WTC11 (cell line): Measurements from ENCODE around the gene CLBA1. TPM values are rescaled to one million over a fixed set of nuclear protein-coding genes. Genes with fewer than 3 reads are reported as not detected.

Source experiments
- ATAC-seq: fragments of 200-7000 bp; cut with Tn5 transposase; 2 replicates; pipeline ENCODE4 v1.10.0; 2021; ENCODE audit warnings: mild to moderate bottlenecking, moderate library complexity
- CTCF ChIA-PET: fragments of 300-600 bp; sonication (Branson Sonifier 250); formaldehyde crosslinking; loops from one replicate; lab custom pipeline; 2021; ENCODE audit warnings: antibody characterized with exemption; lab: Charles Lee
- POLR2A ChIA-PET: fragments of 350-600 bp; sonication (Branson Sonifier 250); formaldehyde crosslinking; loops from one replicate; lab custom pipeline; 2021; ENCODE audit warnings: antibody characterized with exemption; lab: Charles Lee
- DNase-seq: peaks from one replicate; pipeline ENCODE4 v3.0.0; 2021; ENCODE audit warnings: low spot score
- H3K27ac Mint-ChIP-seq: 2 replicates; pipeline ENCODE4 v1.8.0; 2021; ENCODE audit warnings: mixed read lengths
- H3K27me3 Mint-ChIP-seq: 2 replicates; pipeline ENCODE4 v1.8.0; 2021; ENCODE audit warnings: low read depth, mild to moderate bottlenecking, moderate library complexity, mixed read lengths
- H3K36me3 Mint-ChIP-seq: 2 replicates; pipeline ENCODE4 v1.8.0; 2021; ENCODE audit warnings: mixed read lengths
- H3K4me1 Mint-ChIP-seq: 2 replicates; pipeline ENCODE4 v1.8.0; 2022; ENCODE audit warnings: mixed read lengths
- H3K4me3 Mint-ChIP-seq: 2 replicates; pipeline ENCODE4 v1.8.0; 2021; ENCODE audit warnings: mild to moderate bottlenecking, moderate library complexity, mixed read lengths
- H3K9me3 Mint-ChIP-seq: 2 replicates; pipeline ENCODE4 v1.8.0; 2021; ENCODE audit warnings: mixed read lengths
- ARID4B ChIP-seq: sonication (generic); formaldehyde crosslinking; IDR thresholded peaks from 2 replicates; pipeline ENCODE4 v1.8.0; 2023; ENCODE audit warnings: missing genetic modification reagents, mild to moderate bottlenecking, borderline replicate concordance
- CREB1 ChIP-seq: sonication (generic); formaldehyde crosslinking; IDR thresholded peaks from 2 replicates; pipeline ENCODE4 v1.8.0; 2023; ENCODE audit warnings: mild to moderate bottlenecking, missing genetic modification reagents
- ESRRA ChIP-seq: sonication (generic); formaldehyde crosslinking; IDR thresholded peaks from 2 replicates; pipeline ENCODE4 v1.8.1; 2022; ENCODE audit warnings: mild to moderate bottlenecking, missing genetic modification reagents, borderline replicate concordance
- ETV6 ChIP-seq: sonication (generic); formaldehyde crosslinking; IDR thresholded peaks from 2 replicates; pipeline ENCODE4 v1.8.1; 2022; ENCODE audit warnings: mild to moderate bottlenecking, missing genetic modification reagents
- FOXK1 ChIP-seq: sonication (generic); formaldehyde crosslinking; IDR thresholded peaks from 2 replicates; pipeline ENCODE4 v1.8.0; 2022; ENCODE audit warnings: mild to moderate bottlenecking, moderate library complexity, missing genetic modification reagents
- GABPB1 ChIP-seq: sonication (generic); formaldehyde crosslinking; IDR thresholded peaks from 2 replicates; pipeline ENCODE4 v1.8.1; 2023; ENCODE audit warnings: mild to moderate bottlenecking, missing genetic modification reagents
- JUN ChIP-seq: sonication (generic); formaldehyde crosslinking; IDR thresholded peaks from 2 replicates; pipeline ENCODE4 v1.8.0; 2023; ENCODE audit warnings: mild to moderate bottlenecking, missing genetic modification reagents
- NFATC4 ChIP-seq: fragments of 250-450 bp; sonication (Bioruptor Pico); IDR thresholded peaks from 2 replicates; pipeline ENCODE4 v1.9.0; 2021; ENCODE audit warnings: mild to moderate bottlenecking
- NR3C1 ChIP-seq: sonication (generic); formaldehyde crosslinking; conservative IDR thresholded peaks from 2 replicates; pipeline ENCODE4 v1.8.1; 2023; ENCODE audit warnings: low read depth, mild to moderate bottlenecking, missing genetic modification reagents
- OVOL2 ChIP-seq: fragments of 250-450 bp; sonication (Bioruptor Pico); IDR thresholded peaks from 2 replicates; pipeline ENCODE4 v1.9.0; 2021; ENCODE audit warnings: mild to moderate bottlenecking, borderline replicate concordance
- ZBTB21 ChIP-seq: sonication (generic); formaldehyde crosslinking; IDR thresholded peaks from 2 replicates; pipeline ENCODE4 v1.8.1; 2023; ENCODE audit warnings: mild to moderate bottlenecking, missing genetic modification reagents, borderline replicate concordance
- ZMAT4 ChIP-seq: fragments of 250-450 bp; sonication (Bioruptor Pico); IDR thresholded peaks from 2 replicates; pipeline ENCODE4 v1.9.0; 2021; ENCODE audit warnings: mild to moderate bottlenecking
- ZNF232 ChIP-seq: sonication (generic); formaldehyde crosslinking; IDR thresholded peaks from 2 replicates; pipeline ENCODE4 v1.8.0; 2022; ENCODE audit warnings: mild to moderate bottlenecking, missing genetic modification reagents
- ZNF416 ChIP-seq: fragments of 250-450 bp; sonication (Bioruptor Pico); IDR thresholded peaks from 2 replicates; pipeline ENCODE4 v1.9.0; 2021; ENCODE audit warnings: mild to moderate bottlenecking, inconsistent platforms
- total RNA-seq: library from RNA; stranded (reverse); gene quantifications from 3 replicates; pipeline ENCODE4 v1.2.3, GENCODE V29; 2021
- TF ChIP-seq, protein P1 (sequence below): sonication (generic); formaldehyde crosslinking; IDR thresholded peaks from 2 replicates; pipeline ENCODE4 v1.8.0; 2022; ENCODE audit warnings: mild to moderate bottlenecking, missing genetic modification reagents
- TF ChIP-seq, protein P2 (sequence below): sonication (generic); formaldehyde crosslinking; IDR thresholded peaks from 2 replicates; pipeline ENCODE4 v1.8.0; 2022; ENCODE audit warnings: mild to moderate bottlenecking, missing genetic modification reagents
- TF ChIP-seq, protein P3 (sequence below): sonication (generic); formaldehyde crosslinking; IDR thresholded peaks from 2 replicates; pipeline ENCODE4 v1.8.1; 2023; ENCODE audit warnings: mild to moderate bottlenecking, missing genetic modification reagents, moderate library complexity
- TF ChIP-seq, protein P4 (sequence below): sonication (generic); formaldehyde crosslinking; IDR thresholded peaks from 2 replicates; pipeline ENCODE4 v1.8.0; 2023; ENCODE audit warnings: missing genetic modification reagents
- TF ChIP-seq, protein P5 (sequence below): sonication (generic); formaldehyde crosslinking; IDR thresholded peaks from 2 replicates; pipeline ENCODE4 v1.8.1; 2023; ENCODE audit warnings: mild to moderate bottlenecking, missing genetic modification reagents
- TF ChIP-seq, protein P6 (sequence below): sonication (generic); formaldehyde crosslinking; IDR thresholded peaks from 2 replicates; pipeline ENCODE4 v1.8.0; 2022; ENCODE audit warnings: mild to moderate bottlenecking, missing genetic modification reagents

Gene CLBA1
- total RNA-seq, 1 experiment from 2014 or later = 3.8 TPM

DNA sequence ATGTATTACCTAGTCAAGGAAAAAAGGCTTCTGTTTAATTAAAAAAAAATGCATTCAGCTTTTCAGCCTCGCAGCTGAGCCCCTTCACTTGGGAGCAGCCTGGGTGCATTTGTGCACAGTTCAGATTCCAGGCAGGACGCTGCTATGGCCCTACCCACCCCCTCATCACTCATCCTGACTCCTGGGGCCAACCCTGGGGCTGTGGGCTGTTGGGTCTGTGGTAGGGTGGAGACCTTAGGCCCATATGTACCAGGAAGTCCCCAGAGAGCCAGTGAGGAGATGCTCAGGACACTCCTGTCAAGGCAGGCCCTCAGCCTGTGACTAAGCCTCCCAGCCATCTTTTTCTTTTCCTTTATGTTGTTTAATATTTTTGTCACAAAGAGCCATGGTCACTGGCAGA, 44.6 kb downstream of the CLBA1 start:
- no peak overlapping the region for H3K27ac Mint-ChIP-seq
- TF ChIP-seq, protein P1, sequence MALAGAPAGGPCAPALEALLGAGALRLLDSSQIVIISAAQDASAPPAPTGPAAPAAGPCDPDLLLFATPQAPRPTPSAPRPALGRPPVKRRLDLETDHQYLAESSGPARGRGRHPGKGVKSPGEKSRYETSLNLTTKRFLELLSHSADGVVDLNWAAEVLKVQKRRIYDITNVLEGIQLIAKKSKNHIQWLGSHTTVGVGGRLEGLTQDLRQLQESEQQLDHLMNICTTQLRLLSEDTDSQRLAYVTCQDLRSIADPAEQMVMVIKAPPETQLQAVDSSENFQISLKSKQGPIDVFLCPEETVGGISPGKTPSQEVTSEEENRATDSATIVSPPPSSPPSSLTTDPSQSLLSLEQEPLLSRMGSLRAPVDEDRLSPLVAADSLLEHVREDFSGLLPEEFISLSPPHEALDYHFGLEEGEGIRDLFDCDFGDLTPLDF (CRISPR knock-in tag) = no peak
- TF ChIP-seq, protein P2, sequence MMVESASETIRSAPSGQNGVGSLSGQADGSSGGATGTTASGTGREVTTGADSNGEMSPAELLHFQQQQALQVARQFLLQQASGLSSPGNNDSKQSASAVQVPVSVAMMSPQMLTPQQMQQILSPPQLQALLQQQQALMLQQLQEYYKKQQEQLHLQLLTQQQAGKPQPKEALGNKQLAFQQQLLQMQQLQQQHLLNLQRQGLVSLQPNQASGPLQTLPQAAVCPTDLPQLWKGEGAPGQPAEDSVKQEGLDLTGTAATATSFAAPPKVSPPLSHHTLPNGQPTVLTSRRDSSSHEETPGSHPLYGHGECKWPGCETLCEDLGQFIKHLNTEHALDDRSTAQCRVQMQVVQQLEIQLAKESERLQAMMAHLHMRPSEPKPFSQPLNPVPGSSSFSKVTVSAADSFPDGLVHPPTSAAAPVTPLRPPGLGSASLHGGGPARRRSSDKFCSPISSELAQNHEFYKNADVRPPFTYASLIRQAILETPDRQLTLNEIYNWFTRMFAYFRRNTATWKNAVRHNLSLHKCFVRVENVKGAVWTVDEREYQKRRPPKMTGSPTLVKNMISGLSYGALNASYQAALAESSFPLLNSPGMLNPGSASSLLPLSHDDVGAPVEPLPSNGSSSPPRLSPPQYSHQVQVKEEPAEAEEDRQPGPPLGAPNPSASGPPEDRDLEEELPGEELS (CRISPR knock-in tag) = no peak
- TF ChIP-seq ESRRA (CRISPR knock-in tag) = no peak
- TF ChIP-seq, protein P3, sequence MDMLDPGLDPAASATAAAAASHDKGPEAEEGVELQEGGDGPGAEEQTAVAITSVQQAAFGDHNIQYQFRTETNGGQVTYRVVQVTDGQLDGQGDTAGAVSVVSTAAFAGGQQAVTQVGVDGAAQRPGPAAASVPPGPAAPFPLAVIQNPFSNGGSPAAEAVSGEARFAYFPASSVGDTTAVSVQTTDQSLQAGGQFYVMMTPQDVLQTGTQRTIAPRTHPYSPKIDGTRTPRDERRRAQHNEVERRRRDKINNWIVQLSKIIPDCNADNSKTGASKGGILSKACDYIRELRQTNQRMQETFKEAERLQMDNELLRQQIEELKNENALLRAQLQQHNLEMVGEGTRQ = no peak
- no peak for TF ChIP-seq ZNF232 (CRISPR knock-in tag)
- no peak for TF ChIP-seq FOXK1 (CRISPR knock-in tag)
- no peak for TF ChIP-seq JUN (CRISPR knock-in tag)
- TF ChIP-seq ETV6 = no peak
- TF ChIP-seq CREB1 (CRISPR knock-in tag) = no peak
- TF ChIP-seq ARID4B (CRISPR knock-in tag) = no peak
- TF ChIP-seq, protein P4, sequence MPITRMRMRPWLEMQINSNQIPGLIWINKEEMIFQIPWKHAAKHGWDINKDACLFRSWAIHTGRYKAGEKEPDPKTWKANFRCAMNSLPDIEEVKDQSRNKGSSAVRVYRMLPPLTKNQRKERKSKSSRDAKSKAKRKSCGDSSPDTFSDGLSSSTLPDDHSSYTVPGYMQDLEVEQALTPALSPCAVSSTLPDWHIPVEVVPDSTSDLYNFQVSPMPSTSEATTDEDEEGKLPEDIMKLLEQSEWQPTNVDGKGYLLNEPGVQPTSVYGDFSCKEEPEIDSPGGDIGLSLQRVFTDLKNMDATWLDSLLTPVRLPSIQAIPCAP (CRISPR knock-in tag) = no peak
- no peak for TF ChIP-seq NR3C1
- TF ChIP-seq NFATC4 (CRISPR knock-in tag) = no peak
- TF ChIP-seq, protein P5, sequence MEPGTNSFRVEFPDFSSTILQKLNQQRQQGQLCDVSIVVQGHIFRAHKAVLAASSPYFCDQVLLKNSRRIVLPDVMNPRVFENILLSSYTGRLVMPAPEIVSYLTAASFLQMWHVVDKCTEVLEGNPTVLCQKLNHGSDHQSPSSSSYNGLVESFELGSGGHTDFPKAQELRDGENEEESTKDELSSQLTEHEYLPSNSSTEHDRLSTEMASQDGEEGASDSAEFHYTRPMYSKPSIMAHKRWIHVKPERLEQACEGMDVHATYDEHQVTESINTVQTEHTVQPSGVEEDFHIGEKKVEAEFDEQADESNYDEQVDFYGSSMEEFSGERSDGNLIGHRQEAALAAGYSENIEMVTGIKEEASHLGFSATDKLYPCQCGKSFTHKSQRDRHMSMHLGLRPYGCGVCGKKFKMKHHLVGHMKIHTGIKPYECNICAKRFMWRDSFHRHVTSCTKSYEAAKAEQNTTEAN (CRISPR knock-in tag) = no peak
- TF ChIP-seq ZBTB21 (CRISPR knock-in tag) = no peak
- no peak for TF ChIP-seq OVOL2
- TF ChIP-seq GABPB1 (CRISPR knock-in tag) = no peak
- TF ChIP-seq ZNF416 (CRISPR knock-in tag) = no peak
- TF ChIP-seq, protein P6, sequence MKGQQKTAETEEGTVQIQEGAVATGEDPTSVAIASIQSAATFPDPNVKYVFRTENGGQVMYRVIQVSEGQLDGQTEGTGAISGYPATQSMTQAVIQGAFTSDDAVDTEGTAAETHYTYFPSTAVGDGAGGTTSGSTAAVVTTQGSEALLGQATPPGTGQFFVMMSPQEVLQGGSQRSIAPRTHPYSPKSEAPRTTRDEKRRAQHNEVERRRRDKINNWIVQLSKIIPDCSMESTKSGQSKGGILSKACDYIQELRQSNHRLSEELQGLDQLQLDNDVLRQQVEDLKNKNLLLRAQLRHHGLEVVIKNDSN (CRISPR knock-in tag) = no peak
- TF ChIP-seq ZMAT4 (CRISPR knock-in tag) = no peak
- TF ChIP-seq, all 79 proteins: peak for 0
- POLR2A ChIA-PET = no interaction called here

More for the DNA sequence above, 44.6 kb downstream of the CLBA1 start:
- no peaks in the 10 kb centered on the region for H3K9me3 Mint-ChIP-seq
- CTCF ChIA-PET = interaction anchor here (0.9 kb wide), 1 partner anchor 15 kb away, joined by 3 read pairs; no protein-coding TSS in a partner anchor
- no peak overlapping the region for H3K4me3 Mint-ChIP-seq
- no peak for DNase-seq
- ATAC-seq = no peak
- peaks cover 15% of the 10 kb centered on the region for H3K4me1 Mint-ChIP-seq
- H3K36me3 Mint-ChIP-seq = no peaks in the 10 kb centered on the region
- peaks cover 53% of the 10 kb centered on the region for H3K27me3 Mint-ChIP-seq
